Right ventricle myocardium superior (tissue), 1 donor: ENCODE data around the gene OTOA. TPM values are rescaled to one million over a fixed set of nuclear protein-coding genes. Genes with fewer than 3 reads are reported as not detected.
A peak's percentile ranks its signal among the peaks of the same experiment; 100 is the strongest.
"Not testable (repeated sequence)": the region's sequence is repeated elsewhere in the genome, so short reads cannot be mapped to it uniquely, and the experiment has no call there.

ENCODE experiments used
- ATAC-seq: fragments of 200-7000 bp; cut with Tn5 transposase; one replicate; pipeline ENCODE4 v1.9.1; 2020; ENCODE audit warnings: mild to moderate bottlenecking; ENCODE audit not compliant: poor library complexity
- DNase-seq: peaks from one replicate; pipeline ENCODE4 v3.0.0-alpha.2; 2020
- intact Hi-C: fragments of 100-400 bp; cut with DNase I; formaldehyde crosslinking; loops from one replicate; pipeline ENCODE4 v1.11.2; 2022
- total RNA-seq: library from RNA; stranded (reverse); fragmentation: NEBNext Ultra II Directional; extraction: Animal tissue kit (Norgen Biotek cat#: 25700); gene quantifications from one replicate; pipeline ENCODE4 v1.2.1, GENCODE V29; 2021
- donor health status: DM: no; HTN: yes; CAD: no; lungs with severe emphysema.

OTOA gene
- total RNA-seq, 1 donor from 2014 or later: not detected

DNA sequence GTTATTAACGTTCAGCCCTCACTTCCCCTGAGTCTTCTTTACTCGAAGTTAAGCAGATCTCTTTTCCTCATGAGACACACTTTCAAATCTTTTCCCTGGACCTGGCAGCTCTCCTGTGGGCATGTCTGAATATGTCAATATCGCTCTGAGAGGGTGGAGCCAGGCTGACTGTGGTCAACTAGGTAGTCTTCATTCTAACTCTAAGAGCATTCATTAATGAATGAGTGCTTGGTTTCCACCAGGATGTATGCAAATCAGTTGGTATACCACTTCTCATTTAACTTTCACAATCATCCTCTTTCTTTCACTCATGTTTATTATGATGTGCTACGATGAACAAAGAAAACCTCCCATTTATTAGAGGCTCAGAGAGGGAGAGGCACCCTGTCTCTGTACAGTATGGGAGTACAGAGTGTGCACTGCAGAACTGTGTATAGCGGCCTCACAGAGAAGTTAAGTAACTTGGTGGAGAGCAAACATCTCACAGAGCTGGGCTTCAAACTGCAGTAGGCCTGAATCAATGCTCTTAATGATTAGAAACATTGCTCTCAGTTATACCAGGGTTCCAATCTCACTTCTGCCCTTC is 39.9 kb downstream of the OTOA start:
- intact Hi-C loops: no loop called here
- ATAC-seq: no peak
- DNase-seq: no peak

- intact Hi-C loops: no loop called here
- DNase-seq (no peak), ATAC-seq (no peak)
Measured at GRCh38 chr16:21704266-21704665, 40.5 kb downstream of the OTOA start.

DNA sequence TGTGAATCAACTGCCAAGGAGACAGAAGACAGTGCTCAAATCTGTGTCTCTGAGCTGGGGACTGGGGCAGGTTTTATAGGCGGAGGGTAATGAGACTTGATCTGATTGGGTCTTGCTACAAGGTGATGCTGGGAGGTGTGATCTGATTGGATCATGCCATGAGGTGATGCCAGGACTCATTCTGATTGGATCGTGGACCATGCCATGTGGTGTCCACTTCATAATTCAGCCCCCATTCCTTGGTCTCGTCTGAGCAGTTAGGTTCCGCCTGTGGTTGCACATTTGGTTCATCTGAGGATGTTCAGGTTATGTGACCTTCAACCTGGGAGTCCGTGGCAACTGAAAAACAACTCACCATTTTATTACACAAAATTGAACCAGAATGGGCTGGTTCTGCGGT is 41.0 kb downstream of the OTOA start:
- ATAC-seq (no peak), DNase-seq (no peak)
- intact Hi-C loops: loop anchor here (5.0 kb wide), 2 partner anchors 47 to 122 kb away; no protein-coding TSS in a partner anchor

- peak; percentile 66 for DNase-seq
Measured at GRCh38 chr16:21708533-21709115, 44.9 kb downstream of the OTOA start.

DNA sequence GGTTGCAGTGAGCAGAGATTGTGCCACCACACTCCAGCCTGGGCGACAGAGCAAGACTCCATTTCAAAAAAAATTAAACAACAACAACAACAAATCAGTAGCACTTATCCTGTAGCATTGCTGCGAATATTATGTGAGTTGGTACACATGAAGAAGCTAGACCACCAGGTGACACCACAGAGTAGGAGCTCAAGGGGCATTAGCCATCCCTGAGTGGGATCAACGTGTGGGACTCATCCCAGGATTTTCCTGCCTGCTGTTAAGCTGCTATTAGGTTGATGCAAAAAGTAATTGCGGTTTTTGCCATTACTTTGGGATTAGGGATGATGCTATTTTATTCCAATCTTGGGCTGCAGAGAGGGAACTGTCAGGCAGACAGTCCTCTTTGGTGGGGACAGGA is 47.2 kb downstream of the OTOA start:
- DNase-seq: no peak
- intact Hi-C loops: no loop called here
- no peak for ATAC-seq

More at GRCh38 chr16:21708533-21709115, 44.9 kb downstream of the OTOA start:
- ATAC-seq: peak; percentile 51
- intact Hi-C loops: loop anchor here (5.0 kb wide), 2 partner anchors 51 to 126 kb away; no protein-coding TSS in a partner anchor

- intact Hi-C loops: no loop called here
Measured at GRCh38 chr16:21713549-21714368, 50.0 kb downstream of the OTOA start.

GRCh38 chr16:21714369-21714618 is 50.5 kb downstream of the OTOA start:
- intact Hi-C loops, DNase-seq, ATAC-seq: not testable (repeated sequence)

More at GRCh38 chr16:21713549-21714368, 50.0 kb downstream of the OTOA start:
- no peak for ATAC-seq
- DNase-seq: no peak

- no peak for ATAC-seq
- intact Hi-C loops: no loop called here
- no peak for DNase-seq
Measured at GRCh38 chr16:21717608-21718007, 53.8 kb downstream of the OTOA start.

DNA sequence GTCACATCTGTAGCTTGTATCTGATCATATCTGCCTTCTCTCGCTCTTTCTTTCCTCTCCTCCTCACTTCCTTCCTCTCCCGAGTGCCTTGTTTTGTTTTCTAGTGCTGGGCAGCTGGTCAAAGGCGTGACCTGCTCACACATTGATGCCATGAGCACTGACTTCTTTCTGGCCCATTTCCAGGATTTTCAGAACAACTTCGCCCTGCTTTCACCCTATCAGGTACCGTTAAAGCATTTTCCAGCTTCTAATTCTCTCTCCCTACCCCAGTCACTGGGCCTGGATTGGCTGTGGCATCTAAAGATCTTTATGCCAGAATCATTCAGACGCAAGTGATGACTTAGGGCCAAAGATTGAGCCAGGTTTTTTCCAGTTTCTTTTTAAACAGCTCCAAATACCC is 55.5 kb downstream of the OTOA start:
- ATAC-seq (no peak), DNase-seq (no peak)
- intact Hi-C loops: no loop called here

- ATAC-seq (no peak), DNase-seq (no peak)
- intact Hi-C loops: no loop called here
Measured at GRCh38 chr16:21720533-21720932, 56.8 kb downstream of the OTOA start.

GRCh38 chr16:21722771-21723455 is 59.1 kb downstream of the OTOA start:
- no peak for ATAC-seq
- no peak for DNase-seq
- intact Hi-C loops: no loop called here

DNA sequence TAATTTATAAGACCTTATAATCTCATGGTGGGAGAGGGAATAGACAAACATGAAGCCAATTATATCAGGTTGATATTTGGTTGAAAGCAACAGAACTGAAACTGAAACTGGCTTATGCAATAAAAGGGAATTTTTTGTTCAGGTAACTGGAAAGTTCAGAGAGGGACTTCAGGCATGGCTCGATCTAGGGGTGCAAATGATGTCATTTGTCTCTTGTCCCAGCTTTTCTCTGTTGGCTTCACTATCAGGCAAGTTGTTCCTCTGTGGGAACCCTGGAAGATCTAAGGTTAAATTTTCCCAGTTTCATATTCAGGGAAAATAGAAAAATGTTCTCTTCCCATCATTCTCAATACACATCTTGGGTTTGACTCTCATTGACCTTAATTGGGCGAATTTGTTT is 59.8 kb downstream of the OTOA start:
- intact Hi-C loops: no loop called here
- no peak for ATAC-seq
- no peak for DNase-seq

GRCh38 chr16:21727344-21727743 is 63.6 kb downstream of the OTOA start:
- no peak for DNase-seq
- intact Hi-C loops: no loop called here
- ATAC-seq: no peak

- ATAC-seq, intact Hi-C loops, DNase-seq: not testable (repeated sequence)
Measured at GRCh38 chr16:21731233-21731632, 67.5 kb downstream of the OTOA start.

DNA sequence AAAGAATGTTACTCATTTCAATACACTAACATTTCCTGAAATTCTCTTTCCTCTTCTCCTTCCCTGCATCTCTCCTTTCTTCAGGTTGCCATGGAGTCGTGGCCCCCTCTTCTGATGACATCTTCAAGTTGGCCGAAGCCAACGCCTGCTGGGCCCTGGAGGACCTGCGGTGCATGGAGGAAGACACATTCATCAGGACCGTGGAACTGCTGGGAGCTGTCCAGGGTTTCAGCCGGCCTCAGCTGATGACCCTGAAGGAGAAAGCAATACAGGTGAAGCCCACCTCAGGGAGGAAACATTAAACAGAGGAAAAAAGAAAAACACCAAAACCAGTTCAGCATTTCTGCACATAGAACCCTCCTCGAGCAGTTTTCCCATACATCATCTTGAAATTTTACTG is 76.9 kb downstream of the OTOA start:
- intact Hi-C loops, DNase-seq, ATAC-seq: not testable (repeated sequence)

DNA sequence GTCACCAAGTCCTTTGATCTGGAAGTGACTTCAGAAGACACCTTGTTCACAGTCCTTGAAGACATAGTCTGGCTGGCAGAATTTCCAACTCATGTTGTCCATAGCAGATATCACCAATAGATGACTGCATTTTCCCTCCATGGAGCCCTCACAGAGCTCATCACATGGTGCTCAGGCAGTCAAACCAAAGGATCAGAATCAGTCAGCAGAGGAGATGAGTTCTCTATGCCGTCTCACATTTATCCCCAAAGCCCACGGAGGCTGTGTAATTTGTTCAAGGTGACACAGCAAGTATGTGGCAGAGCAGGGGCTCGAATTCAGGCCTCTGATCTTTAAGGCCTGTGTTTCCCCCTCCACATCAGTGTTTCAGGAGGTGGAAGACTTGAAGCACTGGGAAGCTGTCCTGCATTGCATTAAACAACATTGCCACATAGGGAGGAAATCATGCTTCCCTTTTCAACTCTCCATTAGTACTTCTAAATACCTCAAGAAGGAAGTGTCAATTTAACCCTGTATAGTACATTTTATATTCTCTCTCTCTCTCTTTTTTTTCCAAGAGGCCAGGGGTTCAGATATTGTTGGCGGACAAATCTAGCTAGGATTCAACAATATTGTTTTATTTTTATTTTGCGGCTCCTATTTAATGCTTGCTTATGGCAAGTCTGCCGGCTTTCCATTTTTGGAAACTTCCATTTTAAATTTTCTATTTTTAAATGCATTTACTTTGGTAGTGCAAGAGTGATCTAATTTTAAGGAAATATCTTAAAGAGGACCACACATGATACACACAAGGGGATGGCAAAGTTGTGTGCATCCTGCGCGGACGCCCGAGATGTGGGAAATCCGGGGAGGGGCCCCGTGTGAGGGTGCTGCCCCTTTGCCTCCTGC is 92.7 kb downstream of the OTOA start:
- peak; percentile 48 for ATAC-seq
- DNase-seq, intact Hi-C loops: not testable (repeated sequence)

GRCh38 chr16:21757080-21757671 is 93.4 kb downstream of the OTOA start:
- intact Hi-C loops, DNase-seq: not testable (repeated sequence)
- ATAC-seq: peak; percentile 99

DNA sequence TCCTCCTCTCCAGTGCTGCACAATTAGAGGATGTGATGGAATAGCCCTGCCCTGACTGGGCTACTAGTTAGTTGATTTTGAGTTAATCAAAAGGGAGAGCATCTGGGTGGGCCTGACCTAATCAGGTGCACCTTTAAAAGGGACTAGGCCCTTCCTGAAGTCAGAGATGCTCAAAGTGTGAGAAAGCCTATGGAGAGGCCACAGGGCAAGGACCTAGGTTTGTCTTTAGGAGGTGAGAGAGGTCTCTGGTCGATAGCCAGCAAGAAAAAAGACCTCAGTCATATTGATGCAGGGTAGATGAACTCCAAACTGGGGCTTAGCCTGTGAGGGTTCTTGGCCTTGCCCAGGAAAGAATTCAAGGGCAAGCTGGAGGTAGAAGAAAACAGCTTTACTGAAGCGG is 104.5 kb downstream of the OTOA start:
- intact Hi-C loops, ATAC-seq, DNase-seq: not testable (repeated sequence)
